CD8-positive, alpha-beta memory T cell (primary cell): ENCODE results near the gene TTLL1. TPM values are rescaled to one million over a fixed set of nuclear protein-coding genes. Genes with fewer than 3 reads are reported as not detected.

ENCODE experiments used
- CTCF ChIA-PET: fragments of 350-600 bp; sonication (Branson Sonifier 250); formaldehyde crosslinking; loops from one replicate; lab custom pipeline; 2021; ENCODE audit warnings: antibody characterized with exemption; lab: Charles Lee
- POLR2A ChIA-PET: fragments of 350-600 bp; sonication (Branson Sonifier 250); formaldehyde crosslinking; loops from one replicate; lab custom pipeline; 2021; ENCODE audit warnings: antibody characterized with exemption; lab: Charles Lee
- DNase-seq, 5 donors: peaks; one replicate each; pipeline versions ENCODE4 v3.0.0 to v3.0.0-alpha.2; 2020 to 2022; ENCODE audit warnings: mixed read lengths in 1 of 5
- H3K27ac ChIP-seq: one replicate; pipeline ENCODE4 v1.7.0; 2013; ENCODE audit warnings: low read depth, mild to moderate bottlenecking, low read length, moderate library complexity
- H3K27me3 ChIP-seq: 2 replicates; pipeline ENCODE4 v1.7.0; 2013; ENCODE audit warnings: low read length, mild to moderate bottlenecking; ENCODE audit not compliant: insufficient read depth, poor library complexity, severe bottlenecking
- H3K36me3 ChIP-seq: 2 replicates; pipeline ENCODE4 v1.7.0; 2013; ENCODE audit warnings: mild to moderate bottlenecking, low read length, moderate library complexity; ENCODE audit not compliant: insufficient read depth
- H3K4me1 ChIP-seq: 2 replicates; pipeline ENCODE4 v1.7.0; 2013; ENCODE audit warnings: mild to moderate bottlenecking, low read length, moderate library complexity; ENCODE audit not compliant: insufficient read depth
- H3K4me3 ChIP-seq: 2 replicates; pipeline ENCODE4 v1.7.0; 2013; ENCODE audit warnings: mild to moderate bottlenecking, low read length
- H3K9me3 ChIP-seq: 2 replicates; pipeline ENCODE4 v1.7.0; 2013; ENCODE audit warnings: mild to moderate bottlenecking, low read length
- H3K27ac Mint-ChIP-seq, 8 donors: one replicate each; pipeline ENCODE4 v1.8.0; 2020 to 2021; ENCODE audit warnings: mixed read lengths in 8 of 8, mild to moderate bottlenecking in 6 of 8, inconsistent platforms in 3 of 8, moderate library complexity in 3 of 8
- H3K27me3 Mint-ChIP-seq, 2 donors: one replicate each; pipeline ENCODE4 v1.8.0; 2020 to 2021; ENCODE audit warnings: mixed read lengths in 2 of 2, mild to moderate bottlenecking in 1 of 2, moderate library complexity in 1 of 2
- H3K36me3 Mint-ChIP-seq, 3 donors: one replicate each; pipeline ENCODE4 v1.8.0; 2020 to 2021; ENCODE audit warnings: mixed read lengths in 3 of 3, inconsistent platforms in 1 of 3, mild to moderate bottlenecking in 1 of 3
- H3K4me1 Mint-ChIP-seq, 3 donors: one replicate each; pipeline ENCODE4 v1.8.0; 2020 to 2021; ENCODE audit warnings: mixed read lengths in 3 of 3, inconsistent platforms in 1 of 3, mild to moderate bottlenecking in 1 of 3
- H3K4me3 Mint-ChIP-seq, 7 donors: one replicate each; pipeline ENCODE4 v1.8.0; 2020 to 2021; ENCODE audit warnings: mixed read lengths in 7 of 7, mild to moderate bottlenecking in 6 of 7, moderate library complexity in 4 of 7, inconsistent platforms in 2 of 7
- H3K9me3 Mint-ChIP-seq, 5 donors: one replicate each; pipeline ENCODE4 v1.8.0; 2020 to 2022; ENCODE audit warnings: mixed read lengths in 5 of 5, mild to moderate bottlenecking in 3 of 5, moderate library complexity in 2 of 5, inconsistent platforms in 1 of 5
- polyA plus RNA-seq: library from polyadenylated mRNA; unstranded; fragments of 300-500 nt; fragmentation: Illumina TruSeq; gene quantifications from one replicate; pipeline ENCODE4 v1.2.3, GENCODE V29; 2021
- total RNA-seq, 2 experiments: library from RNA; stranded (reverse); gene quantifications; one replicate each; pipeline ENCODE4 v1.2.3, GENCODE V29; 2021

Gene TTLL1
- total and polyA plus RNA-seq, 3 experiments from 2014 or later = 4.3 to 15.8 (median 5.0) TPM

DNA sequence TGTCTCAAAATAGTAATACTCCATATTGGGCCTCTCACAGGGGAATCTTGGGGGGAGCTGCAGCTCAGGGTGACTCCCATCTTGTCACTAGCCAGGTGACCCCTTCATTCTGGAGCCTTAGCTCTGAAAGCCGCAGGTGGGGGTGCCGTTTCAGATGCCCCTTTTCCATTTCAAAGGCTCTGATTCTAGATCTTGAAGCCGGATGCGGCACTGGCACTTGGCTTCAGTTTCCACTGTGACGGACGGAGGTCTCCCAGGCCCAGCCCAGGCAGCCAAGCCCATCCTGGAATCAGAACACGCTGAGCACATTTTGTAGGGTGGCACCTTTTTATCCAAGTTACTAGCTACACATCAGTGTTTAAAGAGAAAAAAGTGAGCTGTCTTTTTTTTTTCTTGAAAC is 27.7 kb upstream of the TTLL1 start:
- Mint-ChIP-seq H3K36me3 (no peaks in the 10 kb centered on the region), H3K27ac (peak overlapping the region in 1 of 8 donors; percentile 29), H3K9me3 (no peaks in the 10 kb centered on the region), H3K4me3 (no peak overlapping the region), H3K27me3 (no peaks in the 10 kb centered on the region), H3K4me1 (no peaks in the 10 kb centered on the region)
- Histone ChIP-seq H3K27ac (no peak overlapping the region), H3K4me3 (no peak overlapping the region), H3K4me1 (no peaks in the 10 kb centered on the region), H3K9me3 (no peaks in the 10 kb centered on the region), H3K27me3 (no peaks in the 10 kb centered on the region), H3K36me3 (no peaks in the 10 kb centered on the region)
- CTCF ChIA-PET = no interaction called here
- no peak for DNase-seq
- POLR2A ChIA-PET = no interaction called here

GRCh38 chr22:43114958-43115357 is 25.8 kb upstream of the TTLL1 start:
- Mint-ChIP-seq H3K4me1 (peaks cover 5 to 10% (median 9%) of the 10 kb centered on the region in 3 donors), H3K4me3 (no peak overlapping the region), H3K9me3 (no peaks in the 10 kb centered on the region), H3K36me3 (no peaks in the 10 kb centered on the region), H3K27ac (peak overlapping the region in 1 of 8 donors; percentile 68), H3K27me3 (no peaks in the 10 kb centered on the region)
- H3K27me3 ChIP-seq = no peaks in the 10 kb centered on the region
- H3K4me3 ChIP-seq = no peak overlapping the region
- H3K9me3 ChIP-seq = no peaks in the 10 kb centered on the region
- H3K36me3 ChIP-seq = no peaks in the 10 kb centered on the region
- no peak for DNase-seq
- POLR2A ChIA-PET = no interaction called here
- no peak overlapping the region for H3K27ac ChIP-seq
- H3K4me1 ChIP-seq = peaks cover 8% of the 10 kb centered on the region
- CTCF ChIA-PET = no interaction called here

- Histone ChIP-seq H3K27ac (no peak overlapping the region), H3K36me3 (no peaks in the 10 kb centered on the region), H3K27me3 (no peaks in the 10 kb centered on the region), H3K9me3 (no peaks in the 10 kb centered on the region), H3K4me1 (peaks cover 8% of the 10 kb centered on the region), H3K4me3 (no peak overlapping the region)
- H3K36me3 Mint-ChIP-seq = no peaks in the 10 kb centered on the region
- CTCF ChIA-PET = no interaction called here
- no peak for DNase-seq
- H3K9me3 Mint-ChIP-seq = no peaks in the 10 kb centered on the region
- peaks cover 5 to 10% (median 9%) of the 10 kb centered on the region in 3 donors for H3K4me1 Mint-ChIP-seq
- H3K4me3 Mint-ChIP-seq = peak overlapping the region in 3 of 7 donors; percentile 20 to 48 (median 38)
- no peaks in the 10 kb centered on the region for H3K27me3 Mint-ChIP-seq
- H3K27ac Mint-ChIP-seq = no peak overlapping the region
- POLR2A ChIA-PET = no interaction called here
Measured at GRCh38 chr22:43113526-43114251, 24.5 kb upstream of the TTLL1 start.

GRCh38 chr22:43110927-43111623 is 21.9 kb upstream of the TTLL1 start:
- H3K36me3 ChIP-seq = no peaks in the 10 kb centered on the region
- DNase-seq = peak; percentile 24 to 63 (median 38)
- H3K27ac ChIP-seq = no peak overlapping the region
- H3K4me1 Mint-ChIP-seq = peaks cover 5 to 10% (median 9%) of the 10 kb centered on the region in 3 donors
- H3K27ac Mint-ChIP-seq = peak overlapping the region in 4 of 8 donors; percentile 19 to 66 (median 53)
- H3K27me3 ChIP-seq = no peaks in the 10 kb centered on the region
- ChIA-PET CTCF (interaction anchor here (1.1 to 1.2 kb wide), 2 partner anchors 18 to 27 kb away, joined by 3 to 4 read pairs; no protein-coding TSS in a partner anchor), POLR2A (interaction anchor here (1.9 kb wide), 1 partner anchor 32 kb away, joined by 5 read pairs; the partner anchor contains the start of gene MCAT)
- peak overlapping the region; percentile 66 for H3K4me3 ChIP-seq
- H3K27me3 Mint-ChIP-seq = no peaks in the 10 kb centered on the region
- peaks cover 8% of the 10 kb centered on the region for H3K4me1 ChIP-seq
- H3K4me3 Mint-ChIP-seq = peak overlapping the region; percentile 74 to 85 (median 79)
- no peaks in the 10 kb centered on the region for H3K9me3 ChIP-seq
- H3K9me3 Mint-ChIP-seq = no peaks in the 10 kb centered on the region
- no peaks in the 10 kb centered on the region for H3K36me3 Mint-ChIP-seq

- Mint-ChIP-seq H3K9me3 (no peaks in the 10 kb centered on the region), H3K36me3 (no peaks in the 10 kb centered on the region), H3K27me3 (no peaks in the 10 kb centered on the region), H3K27ac (peak within 1 kb of the TSS; percentile 8 to 79 (median 58)), H3K4me3 (peak within 1 kb of the TSS; percentile 79 to 90 (median 83)), H3K4me1 (peaks cover 5 to 10% (median 9%) of the 10 kb centered on the region in 3 donors)
- Histone ChIP-seq H3K9me3 (no peaks in the 10 kb centered on the region), H3K4me3 (peak within 1 kb of the TSS; percentile 66), H3K36me3 (no peaks in the 10 kb centered on the region), H3K27me3 (no peaks in the 10 kb centered on the region), H3K27ac (no peak within 1 kb of the TSS), H3K4me1 (peaks cover 8% of the 10 kb centered on the region)
- DNase-seq = peak; percentile 22 to 64 (median 34)
- POLR2A ChIA-PET = interaction anchor here (0.6 to 1.9 kb wide), 2 partner anchors 33 to 53 kb away, joined by 3 to 5 read pairs; partner anchors contain the start of gene MCAT
- CTCF ChIA-PET = interaction anchor here (1.0 to 1.7 kb wide), 3 partner anchors 18 to 79 kb away, joined by 3 to 4 read pairs (median 3); no protein-coding TSS in a partner anchor
Measured at GRCh38 chr22:43110444-43110926, 21.3 kb upstream of the TTLL1 start, which contains the start of gene BIK. Gene BIK (plus strand): TSS chr22:43110750. CDS start chr22:43124023, 13,273 bp downstream.

DNA sequence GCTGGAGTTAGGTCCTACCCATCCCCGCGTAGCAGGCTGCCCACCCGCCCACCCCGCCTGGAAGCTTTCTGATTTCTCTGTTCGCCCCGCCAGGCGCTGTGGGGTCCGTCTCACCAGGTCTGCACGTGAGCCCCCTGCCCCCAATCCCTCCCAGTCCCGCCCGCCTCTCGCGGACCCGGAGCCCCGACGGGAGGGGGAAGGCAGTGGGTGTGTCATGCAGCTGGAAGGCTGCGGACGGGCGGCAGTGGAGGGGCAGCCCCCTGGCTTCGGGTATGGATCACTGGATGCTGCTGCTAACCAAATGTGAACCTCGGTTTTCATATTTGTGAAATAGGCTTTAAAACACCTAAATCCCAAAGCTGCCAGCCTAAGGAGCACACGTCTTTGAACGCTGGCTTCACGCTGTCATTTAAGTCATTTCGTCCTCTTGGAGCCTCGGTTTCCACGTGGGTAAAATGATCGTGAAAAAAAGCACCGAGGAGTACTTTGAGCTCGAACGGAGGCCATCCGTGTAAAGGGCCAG is 20.8 kb upstream of the TTLL1 start:
- Mint-ChIP-seq H3K27me3 (no peaks in the 10 kb centered on the region), H3K4me3 (peak overlapping the region; percentile 64 to 90 (median 83)), H3K36me3 (no peaks in the 10 kb centered on the region), H3K9me3 (no peaks in the 10 kb centered on the region), H3K4me1 (peaks cover 5 to 10% (median 9%) of the 10 kb centered on the region in 3 donors), H3K27ac (peak overlapping the region in 6 of 8 donors; percentile 8 to 79 (median 52))
- Histone ChIP-seq H3K4me3 (peak overlapping the region; percentile 62), H3K27me3 (no peaks in the 10 kb centered on the region), H3K9me3 (no peaks in the 10 kb centered on the region), H3K27ac (no peak overlapping the region), H3K36me3 (no peaks in the 10 kb centered on the region), H3K4me1 (peaks cover 8% of the 10 kb centered on the region)
- ChIA-PET POLR2A (interaction anchor here (0.6 to 1.9 kb wide), 2 partner anchors 33 to 53 kb away, joined by 3 to 5 read pairs; partner anchors contain the start of gene MCAT), CTCF (interaction anchor here (1.0 to 1.7 kb wide), 3 partner anchors 17 to 80 kb away, joined by 3 to 4 read pairs (median 3); no protein-coding TSS in a partner anchor)
- peak in 1 of 5 donors; percentile 11 for DNase-seq

DNA sequence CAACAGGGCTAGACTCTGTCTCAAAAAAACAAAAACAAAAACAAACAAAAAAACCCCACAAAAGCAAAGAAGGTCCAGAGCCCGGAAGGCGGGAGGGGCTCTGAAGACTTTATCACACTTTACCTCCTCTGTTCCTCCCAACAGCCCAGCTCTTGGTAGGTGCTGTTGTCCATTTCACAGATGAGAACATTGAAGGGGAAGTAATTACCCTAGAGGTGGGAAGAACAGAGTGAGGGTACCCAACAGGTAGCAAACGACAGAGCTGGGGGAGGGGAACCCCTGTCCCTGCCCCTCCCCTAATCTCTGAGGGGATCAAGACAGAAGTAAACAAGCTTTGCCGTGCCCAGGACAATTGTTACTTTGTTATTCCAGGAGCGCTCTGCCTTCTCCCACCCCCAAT is 20.3 kb upstream of the TTLL1 start:
- Mint-ChIP-seq H3K27ac (no peak overlapping the region), H3K4me3 (peak overlapping the region; percentile 32 to 69 (median 49)), H3K4me1 (peaks cover 5 to 10% (median 9%) of the 10 kb centered on the region in 3 donors), H3K27me3 (no peaks in the 10 kb centered on the region), H3K36me3 (no peaks in the 10 kb centered on the region), H3K9me3 (no peaks in the 10 kb centered on the region)
- no peak overlapping the region for H3K27ac ChIP-seq
- no peaks in the 10 kb centered on the region for H3K9me3 ChIP-seq
- DNase-seq = no peak
- CTCF ChIA-PET = interaction anchor here (1.0 to 1.7 kb wide), 2 partner anchors 29 to 80 kb away, joined by 3 read pairs; no protein-coding TSS in a partner anchor
- POLR2A ChIA-PET = interaction anchor here (1.9 kb wide), 1 partner anchor 34 kb away, joined by 5 read pairs; the partner anchor contains the start of gene MCAT
- peaks cover 8% of the 10 kb centered on the region for H3K4me1 ChIP-seq
- H3K36me3 ChIP-seq = no peaks in the 10 kb centered on the region
- H3K27me3 ChIP-seq = no peaks in the 10 kb centered on the region
- H3K4me3 ChIP-seq = no peak overlapping the region
